ENCODE measurements around the gene TSPAN10.

TSPAN10 gene

DNA sequence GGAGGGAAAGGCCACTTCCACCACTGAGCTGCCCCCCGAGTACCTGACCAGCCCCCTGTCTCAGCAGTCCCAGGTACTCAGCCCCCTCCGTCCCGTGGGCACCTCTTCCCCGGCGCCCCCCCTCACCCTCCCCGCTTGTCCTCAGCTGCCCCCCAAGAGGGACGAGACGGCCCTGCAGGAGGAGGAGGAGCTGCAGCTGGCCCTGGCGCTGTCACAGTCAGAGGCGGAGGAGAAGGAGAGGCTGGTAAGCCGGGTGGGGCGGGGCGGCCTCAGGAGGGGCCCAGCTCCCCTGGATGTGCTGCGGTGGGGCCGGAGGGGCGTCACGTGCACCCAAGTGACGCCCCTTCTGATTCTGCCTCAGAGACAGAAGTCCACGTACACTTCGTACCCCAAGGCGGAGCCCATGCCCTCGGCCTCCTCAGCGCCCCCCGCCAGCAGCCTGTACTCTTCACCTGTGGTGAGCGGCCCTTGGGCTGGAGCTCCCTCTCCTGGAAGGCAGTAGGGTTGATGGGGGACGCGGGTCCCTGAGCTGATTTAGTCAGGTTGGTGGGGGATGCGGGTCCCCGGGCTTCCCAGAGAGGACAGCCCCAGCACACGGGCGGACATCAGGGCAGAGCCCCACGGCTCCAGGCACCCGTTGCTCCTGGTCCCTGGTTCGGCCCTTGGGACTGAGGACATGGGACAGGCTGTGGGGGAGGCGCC, 56.7 kb downstream of the TSPAN10 start:
- H3K4me3 ChIP-seq (ENCODE audit: low read depth, low read length) = no peak overlapping the region
- TF ChIP-seq, protein P1, sequence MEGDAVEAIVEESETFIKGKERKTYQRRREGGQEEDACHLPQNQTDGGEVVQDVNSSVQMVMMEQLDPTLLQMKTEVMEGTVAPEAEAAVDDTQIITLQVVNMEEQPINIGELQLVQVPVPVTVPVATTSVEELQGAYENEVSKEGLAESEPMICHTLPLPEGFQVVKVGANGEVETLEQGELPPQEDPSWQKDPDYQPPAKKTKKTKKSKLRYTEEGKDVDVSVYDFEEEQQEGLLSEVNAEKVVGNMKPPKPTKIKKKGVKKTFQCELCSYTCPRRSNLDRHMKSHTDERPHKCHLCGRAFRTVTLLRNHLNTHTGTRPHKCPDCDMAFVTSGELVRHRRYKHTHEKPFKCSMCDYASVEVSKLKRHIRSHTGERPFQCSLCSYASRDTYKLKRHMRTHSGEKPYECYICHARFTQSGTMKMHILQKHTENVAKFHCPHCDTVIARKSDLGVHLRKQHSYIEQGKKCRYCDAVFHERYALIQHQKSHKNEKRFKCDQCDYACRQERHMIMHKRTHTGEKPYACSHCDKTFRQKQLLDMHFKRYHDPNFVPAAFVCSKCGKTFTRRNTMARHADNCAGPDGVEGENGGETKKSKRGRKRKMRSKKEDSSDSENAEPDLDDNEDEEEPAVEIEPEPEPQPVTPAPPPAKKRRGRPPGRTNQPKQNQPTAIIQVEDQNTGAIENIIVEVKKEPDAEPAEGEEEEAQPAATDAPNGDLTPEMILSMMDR (IDR thresholded peaks at IDR 0.05; ENCODE audit: borderline replicate concordance, insufficient read depth, low read depth, low read length) = no peak

DNA sequence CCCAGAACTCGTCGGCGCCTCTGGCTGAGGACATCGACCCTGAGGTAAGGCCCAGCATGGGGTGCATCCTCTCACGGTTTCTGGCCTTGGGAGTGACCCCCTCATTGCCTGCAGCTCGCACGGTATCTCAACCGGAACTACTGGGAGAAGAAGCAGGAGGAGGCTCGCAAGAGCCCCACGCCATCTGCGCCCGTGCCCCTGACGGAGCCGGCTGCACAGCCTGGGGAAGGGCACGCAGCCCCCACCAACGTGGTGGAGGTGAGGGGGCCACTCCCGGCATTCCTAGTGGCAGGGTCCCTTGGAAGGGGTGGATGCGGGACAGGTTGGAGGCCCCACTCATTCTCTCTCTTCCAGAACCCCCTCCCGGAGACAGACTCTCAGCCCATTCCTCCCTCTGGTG, 57.8 kb downstream of the TSPAN10 start:
- TF ChIP-seq, protein P1 (IDR thresholded peaks at IDR 0.05; ENCODE audit: borderline replicate concordance, insufficient read depth, low read depth, low read length) = no peak
- H3K4me3 ChIP-seq (ENCODE audit: low read depth, low read length) = no peak overlapping the region

DNA sequence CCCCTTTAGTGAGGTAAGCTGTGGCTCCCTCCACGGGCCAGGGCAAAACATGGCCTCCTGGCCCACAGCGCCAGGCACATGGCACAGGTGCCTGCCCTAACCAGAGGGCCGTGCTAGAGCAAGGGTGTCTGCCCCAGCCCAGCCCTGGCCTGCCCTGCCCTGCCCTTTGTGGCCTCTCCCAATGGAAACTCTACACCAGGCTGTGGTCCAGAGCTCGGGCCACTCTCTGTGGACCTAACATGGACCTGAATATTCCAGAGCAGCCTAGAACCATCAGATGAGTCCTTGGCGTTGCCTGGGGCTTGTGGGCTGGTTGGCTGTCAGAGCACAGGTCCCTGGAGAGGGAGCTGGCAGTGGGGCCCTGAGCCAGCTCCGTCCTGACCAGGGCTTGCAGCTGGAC, 58.2 kb downstream of the TSPAN10 start:
- TF ChIP-seq, protein P1 (IDR thresholded peaks at IDR 0.05; ENCODE audit: borderline replicate concordance, insufficient read depth, low read depth, low read length) = no peak
- no peak overlapping the region for H3K4me3 ChIP-seq (ENCODE audit: low read depth, low read length)

DNA sequence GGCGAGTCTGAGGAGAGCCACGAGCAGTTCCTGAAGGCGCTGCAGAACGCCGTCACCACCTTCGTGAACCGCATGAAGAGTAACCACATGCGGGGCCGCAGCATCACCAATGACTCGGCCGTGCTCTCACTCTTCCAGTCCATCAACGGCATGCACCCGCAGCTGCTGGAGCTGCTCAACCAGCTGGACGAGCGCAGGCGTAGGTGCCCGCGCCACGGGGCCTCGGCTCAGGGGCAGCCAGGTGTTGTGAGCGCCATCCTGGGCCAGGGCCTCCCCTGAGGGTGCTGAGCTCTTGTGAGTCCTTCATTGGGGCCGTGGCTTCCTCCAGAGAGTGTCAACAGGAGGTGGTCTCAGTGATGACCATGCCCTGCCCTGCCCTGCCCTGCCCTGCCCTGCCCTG, 58.8 kb downstream of the TSPAN10 start:
- TF ChIP-seq, protein P1 (IDR thresholded peaks at IDR 0.05; ENCODE audit: borderline replicate concordance, insufficient read depth, low read depth, low read length) = no peak
- no peak overlapping the region for H3K4me3 ChIP-seq (ENCODE audit: low read depth, low read length)

DNA sequence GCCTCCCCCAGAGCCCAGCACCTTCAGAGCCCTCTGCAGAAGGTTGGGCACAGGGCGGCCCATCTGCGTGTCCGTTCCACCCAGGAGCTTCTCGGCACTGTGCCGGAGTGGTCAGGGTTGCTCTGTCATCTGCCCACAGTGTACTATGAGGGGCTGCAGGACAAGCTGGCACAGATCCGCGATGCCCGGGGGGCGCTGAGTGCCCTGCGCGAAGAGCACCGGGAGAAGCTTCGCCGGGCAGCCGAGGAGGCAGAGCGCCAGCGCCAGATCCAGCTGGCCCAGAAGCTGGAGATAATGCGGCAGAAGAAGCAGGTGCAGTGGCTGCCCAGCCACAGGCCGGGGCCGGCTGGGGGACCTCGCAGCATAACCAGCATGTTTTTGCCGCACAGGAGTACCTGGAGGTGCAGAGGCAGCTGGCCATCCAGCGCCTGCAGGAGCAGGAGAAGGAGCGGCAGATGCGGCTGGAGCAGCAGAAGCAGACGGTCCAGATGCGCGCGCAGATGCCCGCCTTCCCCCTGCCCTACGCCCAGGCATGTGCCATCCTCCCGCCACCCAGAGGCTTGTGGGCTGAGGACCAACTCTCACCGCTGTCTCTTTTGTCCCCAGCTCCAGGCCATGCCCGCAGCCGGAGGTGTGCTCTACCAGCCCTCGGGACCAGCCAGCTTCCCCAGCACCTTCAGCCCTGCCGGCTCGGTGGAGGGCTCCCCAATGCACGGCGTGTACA, 59.4 kb downstream of the TSPAN10 start:
- TF ChIP-seq, protein P1 (IDR thresholded peaks at IDR 0.05; ENCODE audit: borderline replicate concordance, insufficient read depth, low read depth, low read length) = no peak
- H3K4me3 ChIP-seq (ENCODE audit: low read depth, low read length) = no peak overlapping the region

DNA sequence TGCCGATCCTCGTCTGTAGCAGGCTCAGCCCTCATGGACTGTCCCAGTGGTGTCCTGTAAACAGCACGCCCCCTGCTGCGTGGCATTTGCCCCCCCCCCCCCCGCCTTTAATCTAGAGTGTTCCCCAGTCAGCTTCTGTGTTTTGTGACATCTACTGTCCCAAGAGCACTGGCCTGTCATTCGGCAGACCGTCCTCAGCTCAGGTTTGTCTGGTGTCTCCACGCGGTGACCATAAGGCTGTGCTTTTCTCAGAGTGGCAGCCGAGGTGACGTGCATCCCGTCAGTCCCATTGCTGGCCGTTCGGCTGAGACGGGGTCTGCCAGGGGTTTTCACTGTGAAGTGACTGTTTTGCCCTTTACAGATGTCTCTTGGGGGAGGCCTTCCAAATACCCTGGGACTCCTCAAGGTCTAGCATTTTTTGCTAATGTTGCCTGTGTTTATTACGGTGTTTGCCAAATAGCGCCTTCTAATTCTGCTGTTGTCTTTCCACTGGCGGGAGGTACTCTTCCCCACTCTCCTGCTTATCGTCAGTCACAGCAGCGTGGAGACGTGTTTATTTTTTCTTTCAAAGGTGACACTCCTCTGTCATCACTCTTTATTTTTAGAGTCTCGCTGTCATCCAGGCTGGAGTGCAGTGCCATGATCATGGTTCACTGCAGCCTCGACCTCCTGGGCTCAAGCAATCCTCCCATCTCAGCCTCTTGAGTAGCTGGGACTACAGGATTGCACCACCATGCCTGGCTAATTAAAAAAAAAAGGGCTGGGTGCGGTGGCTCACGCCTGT, 60.5 kb downstream of the TSPAN10 start:
- TF ChIP-seq, protein P1 (IDR thresholded peaks at IDR 0.05; ENCODE audit: borderline replicate concordance, insufficient read depth, low read depth, low read length) = no peak
- no peak overlapping the region for H3K4me3 ChIP-seq (ENCODE audit: low read depth, low read length)
